Measurements from ENCODE around the gene ABHD6.

The ABHD6 gene

GRCh38 chr3:58246148-58247047 is 8.8 kb downstream of the ABHD6 start:
- TF ChIP-seq GATA2 (IDR thresholded peaks at IDR 0.05; ENCODE audit: low read depth, low read length) (no peak), GATA3 (IDR thresholded peaks at IDR 0.05; ENCODE audit: low read depth, low read length) (no peak)

GRCh38 chr3:58249358-58250092 is 11.9 kb downstream of the ABHD6 start:
- TF ChIP-seq GATA2 (IDR thresholded peaks at IDR 0.05; ENCODE audit: low read depth, low read length) (no peak), GATA3 (IDR thresholded peaks at IDR 0.05; ENCODE audit: low read depth, low read length) (no peak)

GRCh38 chr3:58250093-58250707 is 12.6 kb downstream of the ABHD6 start:
- no peak for TF ChIP-seq GATA2 (IDR thresholded peaks at IDR 0.05; ENCODE audit: low read depth, low read length)
- no peak for TF ChIP-seq GATA3 (IDR thresholded peaks at IDR 0.05; ENCODE audit: low read depth, low read length)

- TF ChIP-seq GATA3 (IDR thresholded peaks at IDR 0.05; ENCODE audit: low read depth, low read length) (no peak), GATA2 (IDR thresholded peaks at IDR 0.05; ENCODE audit: low read depth, low read length) (no peak)
Observed at GRCh38 chr3:58251631-58252035, 14.0 kb downstream of the ABHD6 start.

- TF ChIP-seq GATA3 (IDR thresholded peaks at IDR 0.05; ENCODE audit: low read depth, low read length) = no peak
- no peak for TF ChIP-seq GATA2 (IDR thresholded peaks at IDR 0.05; ENCODE audit: low read depth, low read length)
Observed at GRCh38 chr3:58254144-58254543, 16.6 kb downstream of the ABHD6 start.

GRCh38 chr3:58256061-58256460 is 18.5 kb downstream of the ABHD6 start:
- TF ChIP-seq GATA2 (IDR thresholded peaks at IDR 0.05; ENCODE audit: low read depth, low read length) = no peak
- no peak for TF ChIP-seq GATA3 (IDR thresholded peaks at IDR 0.05; ENCODE audit: low read depth, low read length)

- TF ChIP-seq GATA3 (IDR thresholded peaks at IDR 0.05; ENCODE audit: low read depth, low read length) = no peak
- no peak for TF ChIP-seq GATA2 (IDR thresholded peaks at IDR 0.05; ENCODE audit: low read depth, low read length)
Observed at GRCh38 chr3:58256511-58256910, 18.9 kb downstream of the ABHD6 start.

GRCh38 chr3:58258392-58259055 is 20.9 kb downstream of the ABHD6 start:
- TF ChIP-seq GATA2 (IDR thresholded peaks at IDR 0.05; ENCODE audit: low read depth, low read length) (no peak), GATA3 (IDR thresholded peaks at IDR 0.05; ENCODE audit: low read depth, low read length) (no peak)

GRCh38 chr3:58260261-58260731 is 22.7 kb downstream of the ABHD6 start:
- TF ChIP-seq GATA2 (IDR thresholded peaks at IDR 0.05; ENCODE audit: low read depth, low read length) (no peak), GATA3 (IDR thresholded peaks at IDR 0.05; ENCODE audit: low read depth, low read length) (no peak)

- no peak for TF ChIP-seq GATA2 (IDR thresholded peaks at IDR 0.05; ENCODE audit: low read depth, low read length)
- TF ChIP-seq GATA3 (IDR thresholded peaks at IDR 0.05; ENCODE audit: low read depth, low read length) = no peak
Observed at GRCh38 chr3:58260733-58261132, 23.1 kb downstream of the ABHD6 start.

- TF ChIP-seq GATA3 (IDR thresholded peaks at IDR 0.05; ENCODE audit: low read depth, low read length) = no peak
- no peak for TF ChIP-seq GATA2 (IDR thresholded peaks at IDR 0.05; ENCODE audit: low read depth, low read length)
Observed at GRCh38 chr3:58261954-58262666, 24.5 kb downstream of the ABHD6 start.

GRCh38 chr3:58266577-58266976 is 29.0 kb downstream of the ABHD6 start:
- TF ChIP-seq GATA2 (IDR thresholded peaks at IDR 0.05; ENCODE audit: low read depth, low read length) (no peak), GATA3 (IDR thresholded peaks at IDR 0.05; ENCODE audit: low read depth, low read length) (no peak)

GRCh38 chr3:58269356-58269755 is 31.8 kb downstream of the ABHD6 start:
- TF ChIP-seq GATA2 (IDR thresholded peaks at IDR 0.05; ENCODE audit: low read depth, low read length) (no peak), GATA3 (IDR thresholded peaks at IDR 0.05; ENCODE audit: low read depth, low read length) (no peak)
